NCI-H460 (cell line): ENCODE measurements around the gene CIAO1. TPM values are rescaled to one million over a fixed set of nuclear protein-coding genes. Genes with fewer than 3 reads are reported as not detected.
"Not testable (repeated sequence)": the region's sequence is repeated elsewhere in the genome, so short reads cannot be mapped to it uniquely, and the experiment has no call there.

Experiments used
- DNase-seq: peaks from one replicate; pipeline ENCODE4 v3.0.0-alpha.2; 2016; ENCODE audit warnings: low read depth; ENCODE audit errors: extremely low read depth
- total RNA-seq: library from RNA; depleted of rRNA; stranded (reverse); fragments of >200 nt; shearing (Covaris generic); gene quantifications from 2 replicates; pipeline ENCODE4 v1.2.3, GENCODE V29; 2014

Gene CIAO1
- total RNA-seq, 1 experiment from 2014 or later: 76.9 TPM

- DNase-seq: no peak
These were observed 7.7 kb downstream of the CIAO1 start for GRCh38 chr2:96273763-96274162.

GRCh38 chr2:96274355-96275056 is 8.5 kb downstream of the CIAO1 start:
- DNase-seq: no peak

- DNase-seq: no peak
These were observed 10.9 kb downstream of the CIAO1 start for GRCh38 chr2:96276787-96277499.

- no peak for DNase-seq
These were observed 21.3 kb downstream of the CIAO1 start for GRCh38 chr2:96287273-96287856.

GRCh38 chr2:96291751-96292150 is 25.7 kb downstream of the CIAO1 start:
- DNase-seq: no peak

- not testable (repeated sequence) for DNase-seq
These were observed 28.2 kb downstream of the CIAO1 start for GRCh38 chr2:96294271-96294670.

GRCh38 chr2:96296925-96297324 is 30.9 kb downstream of the CIAO1 start:
- DNase-seq: no peak

GRCh38 chr2:96301865-96302264 is 35.8 kb downstream of the CIAO1 start:
- DNase-seq: no peak

GRCh38 chr2:96304606-96305005 is 38.6 kb downstream of the CIAO1 start:
- no peak for DNase-seq

GRCh38 chr2:96305091-96305978 is 39.3 kb downstream of the CIAO1 start, which contains the start of gene SNRNP200:
Gene SNRNP200, minus strand, starts transcription at chr2:96305546. Its CDS starts 109 bp downstream, at chr2:96305437.
- peak; percentile 81 for DNase-seq

- DNase-seq: no peak
These were observed 39.9 kb downstream of the CIAO1 start for GRCh38 chr2:96305979-96306308.

- DNase-seq: no peak
These were observed 40.3 kb downstream of the CIAO1 start for GRCh38 chr2:96306370-96306769.

- DNase-seq: no peak
These were observed 42.2 kb downstream of the CIAO1 start for GRCh38 chr2:96308248-96308647.

GRCh38 chr2:96315005-96315399 is 49.0 kb downstream of the CIAO1 start:
- DNase-seq: no peak

GRCh38 chr2:96315400-96316071 is 49.5 kb downstream of the CIAO1 start:
- DNase-seq: no peak

GRCh38 chr2:96316999-96317398 is 51.0 kb downstream of the CIAO1 start:
- DNase-seq: no peak

GRCh38 chr2:96317584-96317997 is 51.6 kb downstream of the CIAO1 start:
- DNase-seq: no peak

GRCh38 chr2:96318723-96319122 is 52.7 kb downstream of the CIAO1 start:
- DNase-seq: no peak

GRCh38 chr2:96319396-96319795 is 53.4 kb downstream of the CIAO1 start:
- no peak for DNase-seq

- no peak for DNase-seq
These were observed 54.3 kb downstream of the CIAO1 start for GRCh38 chr2:96320326-96320725.
